HG03520 (cell line): Measurements from ENCODE around the gene CRABP2.

Experiments used
- ATAC-seq: cut with Tn5 transposase; IDR thresholded peaks from one replicate; pipeline ENCODE4 v1.9.1; 2021; ENCODE audit warnings: mild to moderate bottlenecking, moderate library complexity; ENCODE audit not compliant: unreplicated experiment

Gene CRABP2

GRCh38 chr1:156670791-156671190 is 34.6 kb downstream of the CRABP2 start:
- ATAC-seq, result no peak

DNA sequence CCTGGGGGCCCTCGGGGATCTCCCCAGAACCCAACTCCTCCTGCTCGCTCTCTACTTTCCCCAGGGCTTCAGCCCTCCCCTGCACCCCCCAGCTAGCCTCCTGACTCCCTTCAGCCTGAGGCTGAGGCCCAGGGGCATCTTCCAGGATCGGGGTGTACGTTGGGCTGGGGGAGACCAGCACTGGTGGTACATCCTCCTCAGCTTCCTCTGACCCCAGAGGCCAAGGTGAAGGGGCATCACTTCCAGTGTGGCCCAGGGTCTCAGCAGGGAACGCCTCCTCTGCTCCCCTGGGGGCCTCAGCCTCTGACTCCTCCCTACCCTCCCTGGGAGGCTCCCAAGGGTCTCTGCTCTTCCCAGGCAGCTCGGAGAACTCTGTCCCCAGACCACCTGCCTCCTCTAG is 35.0 kb downstream of the CRABP2 start:
- no peak for ATAC-seq

DNA sequence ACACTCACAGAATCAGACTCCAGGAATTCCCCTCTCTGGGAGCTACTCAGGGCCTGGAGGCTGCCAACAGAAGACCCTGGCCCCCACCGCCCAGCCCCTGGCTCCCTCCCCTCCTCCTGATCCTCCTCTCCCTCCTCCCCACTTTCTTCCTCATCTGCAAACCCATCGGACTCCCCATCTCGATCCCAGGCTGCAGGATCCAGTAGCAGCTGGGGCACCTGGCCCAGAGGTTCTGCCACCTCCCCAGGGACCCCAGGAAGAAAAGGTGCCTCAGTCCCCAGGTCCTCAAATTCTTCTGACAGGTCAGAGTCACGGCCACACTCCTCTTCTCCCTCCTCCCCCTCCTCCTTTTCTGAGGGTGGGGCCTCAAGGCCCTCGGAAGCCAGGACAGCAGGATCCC is 35.6 kb downstream of the CRABP2 start:
- ATAC-seq, result no peak

DNA sequence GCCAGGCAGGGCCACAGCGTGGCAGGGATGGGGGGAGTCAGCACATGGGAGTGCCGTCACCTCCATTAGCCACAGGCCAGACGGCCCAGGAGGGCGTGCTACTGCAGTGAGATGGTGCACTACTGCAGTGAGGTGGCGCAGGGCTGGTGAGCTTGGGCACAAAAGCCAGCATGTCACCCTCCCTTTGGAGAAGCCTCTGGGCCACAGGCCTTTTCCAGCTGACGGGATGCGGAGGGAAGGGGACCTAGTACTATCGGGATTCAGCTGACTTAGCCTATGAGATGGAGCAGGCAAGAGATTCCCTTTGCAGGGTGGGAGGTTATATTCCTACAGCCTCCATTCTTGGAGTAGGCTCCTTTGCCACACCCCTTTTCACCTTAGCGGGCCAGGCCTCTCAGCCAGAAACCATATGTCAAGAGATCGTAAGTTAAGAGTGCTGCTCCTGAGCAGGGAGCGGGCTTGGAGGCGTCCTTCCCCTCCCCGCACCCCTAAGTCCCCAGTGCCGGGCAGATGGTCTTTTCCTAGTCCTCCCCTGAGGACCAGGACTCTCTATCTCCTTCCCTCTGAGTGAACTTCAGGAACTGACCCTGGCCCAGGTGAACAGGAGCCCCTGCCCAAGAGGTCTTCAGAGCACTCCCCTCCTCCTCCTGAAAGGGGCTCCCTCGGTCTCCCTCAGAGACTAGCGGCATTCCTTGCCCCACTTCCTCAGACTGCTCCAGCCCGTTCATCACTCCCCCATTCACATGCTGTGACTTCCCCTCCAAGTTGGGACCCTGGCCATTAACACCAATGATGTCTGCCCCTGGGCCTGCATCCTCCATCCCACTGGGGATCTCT is 36.4 kb downstream of the CRABP2 start:
- ATAC-seq, result no peak

GRCh38 chr1:156667968-156668709 is 37.2 kb downstream of the CRABP2 start:
- no peak for ATAC-seq

- ATAC-seq, result no peak
Observed at GRCh38 chr1:156667610-156667967, 37.8 kb downstream of the CRABP2 start.

- ATAC-seq, result no peak
Observed at GRCh38 chr1:156666862-156667609, 38.3 kb downstream of the CRABP2 start.

DNA sequence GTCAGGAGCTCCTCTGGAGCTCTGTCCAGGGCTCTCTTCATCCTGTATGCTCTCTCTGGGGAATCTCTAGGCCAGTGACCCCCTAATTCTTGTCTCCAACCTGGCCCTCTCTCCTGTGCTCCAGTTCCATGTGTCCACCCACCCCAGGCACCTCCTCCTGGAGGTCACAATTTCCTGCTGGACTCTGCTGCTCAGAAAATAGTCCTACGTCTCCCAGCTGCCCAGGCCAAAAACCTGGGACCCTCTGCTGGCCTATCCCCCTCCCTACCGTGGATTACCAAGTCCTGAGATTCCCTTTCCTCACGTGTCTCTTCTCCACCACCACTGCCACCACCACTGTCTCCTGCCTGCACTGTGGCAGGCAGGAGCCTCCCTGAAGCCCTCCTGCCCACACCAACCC is 39.8 kb downstream of the CRABP2 start:
- no peak for ATAC-seq

DNA sequence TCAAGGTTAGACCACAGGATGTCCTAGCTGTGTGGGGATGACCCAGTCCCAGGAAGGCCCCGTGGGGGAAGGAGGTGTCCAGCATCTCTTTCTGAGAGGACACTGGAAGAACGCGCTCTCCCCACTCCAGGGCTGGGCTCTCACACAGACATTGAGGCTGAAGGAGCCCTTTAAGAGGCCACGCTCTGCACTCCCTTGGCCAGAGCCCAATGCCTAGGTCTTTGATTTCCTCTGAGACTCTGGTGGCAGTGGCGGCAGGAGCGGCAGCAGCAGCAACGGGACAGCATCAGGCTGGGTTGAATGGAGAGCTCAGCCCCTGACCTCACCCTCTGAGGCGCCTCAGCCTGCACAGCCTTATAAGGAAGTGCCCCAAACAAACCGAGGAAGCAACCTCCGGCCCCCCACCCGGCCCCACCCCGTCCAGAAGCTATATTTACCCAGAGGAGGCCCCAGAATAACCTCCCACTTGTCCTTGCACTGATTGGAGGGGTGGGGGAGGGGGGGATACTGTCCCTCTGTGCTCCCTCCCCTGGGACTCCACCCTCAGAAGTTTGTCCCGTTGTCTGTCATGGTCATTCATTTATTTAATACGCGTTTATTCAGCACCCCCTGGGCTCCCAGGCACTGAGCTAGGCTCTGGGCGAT is 40.5 kb downstream of the CRABP2 start:
- no peak for ATAC-seq

GRCh38 chr1:156664046-156664766 is 41.2 kb downstream of the CRABP2 start:
- no peak for ATAC-seq

GRCh38 chr1:156663178-156663577 is 42.2 kb downstream of the CRABP2 start:
- no peak for ATAC-seq

GRCh38 chr1:156662800-156663055 is 42.7 kb downstream of the CRABP2 start:
- ATAC-seq, result no peak

GRCh38 chr1:156662005-156662799 is 43.2 kb downstream of the CRABP2 start:
- no peak for ATAC-seq

DNA sequence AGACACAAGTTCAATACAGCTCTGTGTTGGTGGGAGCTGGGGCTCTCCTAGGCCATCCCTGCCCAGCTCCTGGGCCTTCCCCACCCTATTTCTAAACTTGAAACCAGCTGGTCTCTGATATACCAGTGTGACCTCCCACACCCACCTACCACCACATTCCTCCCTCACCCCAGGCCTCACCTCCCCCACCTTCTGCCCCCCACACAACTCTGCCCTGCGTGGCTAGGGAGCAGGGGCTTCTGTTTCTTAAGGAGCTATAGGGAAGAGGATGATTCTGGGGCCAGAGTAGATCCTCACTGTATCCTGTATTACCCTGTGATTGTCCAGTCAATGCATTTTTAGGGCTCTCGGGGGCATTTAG is 44.7 kb downstream of the CRABP2 start:
- ATAC-seq, result no peak

DNA sequence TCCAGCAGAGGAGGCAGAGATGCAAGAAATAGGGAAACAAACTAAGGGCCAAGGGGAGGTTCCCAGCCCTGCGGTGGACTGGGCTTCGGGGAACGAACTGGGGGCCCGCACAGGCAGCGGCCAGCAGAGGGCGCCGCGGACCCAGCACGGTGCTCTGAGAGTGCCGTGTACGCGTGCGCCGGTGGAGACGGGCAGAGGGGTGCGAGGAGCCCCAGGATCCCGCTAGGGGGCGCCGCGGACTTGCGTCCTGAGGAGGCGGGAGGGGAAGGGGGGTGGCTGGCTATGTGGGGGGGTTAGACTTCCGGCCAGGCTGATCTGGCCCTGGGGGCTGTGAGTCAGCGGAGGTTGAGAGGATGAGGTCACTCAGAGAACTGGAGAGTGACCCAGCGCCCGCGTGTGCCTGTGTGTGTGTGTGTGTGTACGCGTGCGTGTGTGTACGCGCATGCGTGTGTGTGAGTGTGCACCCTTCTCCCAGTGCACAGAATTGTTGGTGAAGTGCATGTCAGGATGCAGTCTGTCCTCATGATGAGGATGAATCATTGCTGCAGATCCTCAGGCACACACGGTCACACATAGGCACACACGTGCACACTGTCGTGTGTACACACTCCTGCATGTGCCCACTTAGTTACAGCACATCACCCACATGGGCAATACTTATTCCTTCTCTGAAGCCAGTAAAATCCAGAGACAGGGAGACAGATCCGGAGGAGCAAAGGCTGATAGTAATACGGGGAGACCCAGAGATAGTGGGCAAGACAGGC is 45.2 kb downstream of the CRABP2 start:
- peak; percentile 63 for ATAC-seq

- no peak for ATAC-seq
Observed at GRCh38 chr1:156659661-156659987, 45.8 kb downstream of the CRABP2 start.

DNA sequence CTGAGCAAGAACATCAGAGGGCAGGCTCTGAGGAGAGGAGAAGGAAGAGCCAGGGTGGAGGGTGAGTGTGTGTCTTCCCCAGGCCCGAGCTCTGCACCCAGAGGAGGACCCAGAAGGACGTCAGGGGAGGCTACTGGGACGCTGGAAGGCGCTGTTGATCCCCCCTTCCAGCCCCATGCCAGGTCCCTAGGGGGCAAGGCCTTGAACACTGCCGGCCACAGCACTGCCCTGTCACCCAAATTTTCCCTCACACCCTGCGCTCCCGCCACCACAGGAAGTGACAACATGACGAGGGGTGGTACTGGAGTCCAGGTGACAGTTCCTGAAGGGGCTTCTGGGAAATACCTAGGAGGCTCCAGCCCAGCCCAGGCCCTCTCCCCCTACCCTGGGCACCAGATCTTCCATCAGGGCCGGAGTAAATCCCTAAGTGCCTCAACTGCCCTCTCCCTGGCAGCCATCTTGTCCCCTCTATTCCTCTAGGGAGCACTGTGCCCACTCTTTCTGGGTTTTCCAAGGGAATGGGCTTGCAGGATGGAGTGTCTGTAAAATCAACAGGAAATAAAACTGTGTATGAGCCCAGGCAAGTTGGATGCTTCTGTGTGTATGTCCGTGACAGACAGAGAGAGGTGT is 46.3 kb downstream of the CRABP2 start:
- ATAC-seq, result no peak

GRCh38 chr1:156658496-156658895 is 46.9 kb downstream of the CRABP2 start:
- ATAC-seq, result no peak

DNA sequence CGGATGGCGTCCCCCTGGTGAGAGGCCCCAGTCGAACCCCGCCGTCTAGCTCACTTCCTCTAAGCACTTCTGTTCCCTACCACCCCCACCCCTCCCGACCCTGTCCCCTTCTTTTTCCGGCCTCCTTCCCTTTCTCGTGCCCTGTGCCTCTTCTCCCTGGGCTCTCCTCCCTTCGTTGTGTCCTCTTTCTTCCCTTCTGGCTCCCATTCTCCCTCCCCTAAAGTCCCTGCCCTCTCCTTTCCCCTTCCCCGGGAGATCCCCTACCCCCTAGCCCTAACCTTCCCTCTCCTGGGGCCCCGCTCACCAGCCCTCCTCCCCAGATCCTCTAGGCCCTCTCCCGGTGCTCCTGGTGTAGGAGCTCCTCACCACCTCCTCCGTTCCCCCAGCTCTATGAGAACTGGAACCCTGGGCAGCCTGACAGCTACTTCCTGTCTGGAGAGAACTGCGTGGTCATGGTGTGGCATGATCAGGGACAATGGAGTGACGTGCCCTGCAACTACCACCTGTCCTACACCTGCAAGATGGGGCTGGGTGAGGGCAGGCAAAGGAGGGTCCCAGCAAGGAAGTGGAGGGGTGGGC is 47.6 kb downstream of the CRABP2 start:
- no peak for ATAC-seq
